Anterior cingulate cortex (tissue), 58 donors: Measurements from ENCODE around the gene FBXO5.
A peak's percentile ranks its signal among the peaks of the same experiment; 100 is the strongest.

Source experiments
- DNase-seq, 58 donors: peaks; one replicate each; lab custom pipeline; 2025; lab: John Stamatoyannopoulos, UW

The FBXO5 gene

GRCh38 chr6:152957796-152958195 lies 25.0 kb downstream of the FBXO5 start:
- no peak for DNase-seq

- no peak for DNase-seq
Observed at GRCh38 chr6:152954443-152954842, 28.4 kb downstream of the FBXO5 start.

GRCh38 chr6:152952866-152953509 lies 29.9 kb downstream of the FBXO5 start:
- DNase-seq = peak in 1 of 58 donors; percentile 28

- DNase-seq = no peak
Observed at GRCh38 chr6:152952045-152952444, 30.8 kb downstream of the FBXO5 start.

GRCh38 chr6:152950240-152950639 lies 32.6 kb downstream of the FBXO5 start:
- no peak for DNase-seq

- peak in 5 of 58 donors; percentile 2 to 14 (median 3) for DNase-seq
Observed at GRCh38 chr6:152948150-152948768, 34.6 kb downstream of the FBXO5 start.

- no peak for DNase-seq
Observed at GRCh38 chr6:152946995-152947394, 35.8 kb downstream of the FBXO5 start.

GRCh38 chr6:152946484-152946883 lies 36.4 kb downstream of the FBXO5 start:
- DNase-seq = no peak

GRCh38 chr6:152943260-152943897 lies 39.5 kb downstream of the FBXO5 start:
- no peak for DNase-seq

- DNase-seq = no peak
Observed at GRCh38 chr6:152942319-152942869, 40.4 kb downstream of the FBXO5 start.

GRCh38 chr6:152941746-152942145 lies 41.1 kb downstream of the FBXO5 start:
- no peak for DNase-seq

- no peak for DNase-seq
Observed at GRCh38 chr6:152932865-152933264, 50.0 kb downstream of the FBXO5 start.

- no peak for DNase-seq
Observed at GRCh38 chr6:152922706-152923105, 60.1 kb downstream of the FBXO5 start.
